ENCODE measurements around the gene MTCL1. TPM values are rescaled to one million over a fixed set of nuclear protein-coding genes. Genes with fewer than 3 reads are reported as not detected.

MTCL1 gene
- total RNA-seq, 1 experiment from 2014 or later: 28.3 TPM

DNA sequence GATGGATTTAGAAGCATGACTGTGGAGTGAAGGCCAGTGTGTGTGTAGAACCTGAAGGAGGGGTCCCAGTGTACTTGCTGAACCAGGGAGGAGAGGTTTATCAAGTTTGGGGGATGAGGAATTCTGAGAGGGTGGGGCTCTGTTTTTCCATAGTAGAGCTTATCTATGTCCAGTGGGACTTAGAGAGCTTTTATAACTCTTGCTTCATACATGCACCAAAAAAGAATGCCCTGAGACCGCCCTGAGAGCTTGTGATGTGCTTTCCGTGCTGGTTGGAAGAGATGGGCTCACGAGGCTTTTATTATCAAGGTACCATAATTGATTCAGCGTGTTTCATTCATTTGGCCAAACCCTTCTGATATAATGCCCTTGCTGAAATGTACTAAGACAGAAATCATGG, 100.2 kb downstream of the MTCL1 start:
- no peaks in the 10 kb centered on the region for H3K36me3 Mint-ChIP-seq (ENCODE audit: insufficient read depth, unreplicated experiment)
- H3K4me1 Mint-ChIP-seq (ENCODE audit: low read depth, unreplicated experiment): peaks cover 5% of the 10 kb centered on the region
- Histone ChIP-seq H3K4me1 (peaks cover 20% of the 10 kb centered on the region), H3K27me3 (replicated peaks; ENCODE audit: control insufficient read depth, insufficient read depth, low read length) (no peaks in the 10 kb centered on the region), H3K4me3 (ENCODE audit: low read depth, low read length) (no peak overlapping the region), H3K9me3 (no peaks in the 10 kb centered on the region), H3K36me3 (ENCODE audit: control insufficient read depth, insufficient read depth, low read length) (no peaks in the 10 kb centered on the region; the same call in 1 of the 2 replicates)
- POLR2A ChIA-PET: no interaction called here
- intact Hi-C loops (cut with micrococcal nuclease; ENCODE audit: unreplicated experiment): loop anchor here (10.0 kb wide), 1 partner anchor 179 kb away; no protein-coding TSS in a partner anchor
- no peak overlapping the region for H3K27ac Mint-ChIP-seq (ENCODE audit: unreplicated experiment)
- no peak for DNase-seq
- no peak overlapping the region for H3K4me3 Mint-ChIP-seq (ENCODE audit: unreplicated experiment)
- H3K9me3 Mint-ChIP-seq (ENCODE audit: unreplicated experiment): no peaks in the 10 kb centered on the region
- BruUV-seq (replicated peaks): no TSS peak
- TF ChIP-seq, protein P1, sequence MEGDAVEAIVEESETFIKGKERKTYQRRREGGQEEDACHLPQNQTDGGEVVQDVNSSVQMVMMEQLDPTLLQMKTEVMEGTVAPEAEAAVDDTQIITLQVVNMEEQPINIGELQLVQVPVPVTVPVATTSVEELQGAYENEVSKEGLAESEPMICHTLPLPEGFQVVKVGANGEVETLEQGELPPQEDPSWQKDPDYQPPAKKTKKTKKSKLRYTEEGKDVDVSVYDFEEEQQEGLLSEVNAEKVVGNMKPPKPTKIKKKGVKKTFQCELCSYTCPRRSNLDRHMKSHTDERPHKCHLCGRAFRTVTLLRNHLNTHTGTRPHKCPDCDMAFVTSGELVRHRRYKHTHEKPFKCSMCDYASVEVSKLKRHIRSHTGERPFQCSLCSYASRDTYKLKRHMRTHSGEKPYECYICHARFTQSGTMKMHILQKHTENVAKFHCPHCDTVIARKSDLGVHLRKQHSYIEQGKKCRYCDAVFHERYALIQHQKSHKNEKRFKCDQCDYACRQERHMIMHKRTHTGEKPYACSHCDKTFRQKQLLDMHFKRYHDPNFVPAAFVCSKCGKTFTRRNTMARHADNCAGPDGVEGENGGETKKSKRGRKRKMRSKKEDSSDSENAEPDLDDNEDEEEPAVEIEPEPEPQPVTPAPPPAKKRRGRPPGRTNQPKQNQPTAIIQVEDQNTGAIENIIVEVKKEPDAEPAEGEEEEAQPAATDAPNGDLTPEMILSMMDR (IDR thresholded peaks at IDR 0.05; ENCODE audit: insufficient read depth in 1 of 2, low read depth in 1 of 2, low read length in 1 of 2, severe bottlenecking in 1 of 2, unreplicated experiment in 1 of 2): no peak
- H3K27me3 Mint-ChIP-seq (ENCODE audit: insufficient read depth, unreplicated experiment): no peaks in the 10 kb centered on the region
- CTCF ChIA-PET: no interaction called here

DNA sequence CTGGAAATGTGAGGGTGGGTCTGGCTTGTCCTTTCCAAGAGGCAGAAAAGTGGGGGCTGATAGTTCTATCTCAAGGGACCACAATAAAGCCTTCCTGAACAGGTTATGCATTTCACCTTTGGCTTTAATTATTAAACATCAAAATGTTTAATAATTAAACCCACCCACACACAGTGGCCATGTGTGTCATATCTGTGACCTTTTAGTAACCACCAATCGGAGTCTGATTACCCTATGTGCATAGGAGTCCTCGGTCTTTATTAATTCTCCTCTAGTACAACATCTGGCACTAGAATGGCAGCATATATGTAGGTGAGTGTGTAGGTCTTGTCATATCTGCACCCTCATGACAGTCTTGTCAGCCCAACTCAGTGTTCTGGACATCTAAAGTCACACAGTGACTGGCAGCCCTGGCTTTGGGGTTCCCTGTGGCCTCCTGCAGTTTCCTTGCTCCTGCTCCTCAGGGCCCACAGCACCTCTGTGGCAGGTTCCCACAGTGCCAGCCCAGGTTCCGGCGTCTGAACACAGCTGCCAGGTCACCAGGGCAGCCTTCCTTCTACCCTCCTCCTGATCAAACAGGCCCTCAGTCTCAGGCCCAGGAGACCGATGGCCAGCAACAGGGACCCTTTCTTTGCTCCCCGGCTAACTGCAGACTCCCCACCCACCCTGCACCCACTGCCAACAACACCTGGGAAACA, 100.9 kb downstream of the MTCL1 start:
- Histone ChIP-seq H3K4me1 (peaks cover 13% of the 10 kb centered on the region; the same call in 1 of the 2 replicates), H3K36me3 (ENCODE audit: control insufficient read depth, insufficient read depth, low read length) (no peaks in the 10 kb centered on the region; the same call in 1 of the 2 replicates), H3K4me3 (ENCODE audit: low read depth, low read length) (no peak overlapping the region), H3K9me3 (no peaks in the 10 kb centered on the region), H3K27me3 (replicated peaks; ENCODE audit: control insufficient read depth, insufficient read depth, low read length) (no peaks in the 10 kb centered on the region)
- BruUV-seq (replicated peaks): no TSS peak
- H3K36me3 Mint-ChIP-seq (ENCODE audit: insufficient read depth, unreplicated experiment): no peaks in the 10 kb centered on the region
- ChIA-PET CTCF (no interaction called here), POLR2A (no interaction called here)
- no peak for DNase-seq
- intact Hi-C loops (cut with micrococcal nuclease; ENCODE audit: unreplicated experiment): loop anchor here (10.0 kb wide), 1 partner anchor 179 kb away; no protein-coding TSS in a partner anchor
- no peak overlapping the region for H3K4me3 Mint-ChIP-seq (ENCODE audit: unreplicated experiment)
- no peaks in the 10 kb centered on the region for H3K27me3 Mint-ChIP-seq (ENCODE audit: insufficient read depth, unreplicated experiment)
- no peak overlapping the region for H3K27ac Mint-ChIP-seq (ENCODE audit: unreplicated experiment)
- no peaks in the 10 kb centered on the region for H3K9me3 Mint-ChIP-seq (ENCODE audit: unreplicated experiment)
- TF ChIP-seq, protein P1 (IDR thresholded peaks at IDR 0.05; ENCODE audit: insufficient read depth in 1 of 2, low read depth in 1 of 2, low read length in 1 of 2, severe bottlenecking in 1 of 2, unreplicated experiment in 1 of 2): no peak
- peaks cover 5% of the 10 kb centered on the region for H3K4me1 Mint-ChIP-seq (ENCODE audit: low read depth, unreplicated experiment)

DNA sequence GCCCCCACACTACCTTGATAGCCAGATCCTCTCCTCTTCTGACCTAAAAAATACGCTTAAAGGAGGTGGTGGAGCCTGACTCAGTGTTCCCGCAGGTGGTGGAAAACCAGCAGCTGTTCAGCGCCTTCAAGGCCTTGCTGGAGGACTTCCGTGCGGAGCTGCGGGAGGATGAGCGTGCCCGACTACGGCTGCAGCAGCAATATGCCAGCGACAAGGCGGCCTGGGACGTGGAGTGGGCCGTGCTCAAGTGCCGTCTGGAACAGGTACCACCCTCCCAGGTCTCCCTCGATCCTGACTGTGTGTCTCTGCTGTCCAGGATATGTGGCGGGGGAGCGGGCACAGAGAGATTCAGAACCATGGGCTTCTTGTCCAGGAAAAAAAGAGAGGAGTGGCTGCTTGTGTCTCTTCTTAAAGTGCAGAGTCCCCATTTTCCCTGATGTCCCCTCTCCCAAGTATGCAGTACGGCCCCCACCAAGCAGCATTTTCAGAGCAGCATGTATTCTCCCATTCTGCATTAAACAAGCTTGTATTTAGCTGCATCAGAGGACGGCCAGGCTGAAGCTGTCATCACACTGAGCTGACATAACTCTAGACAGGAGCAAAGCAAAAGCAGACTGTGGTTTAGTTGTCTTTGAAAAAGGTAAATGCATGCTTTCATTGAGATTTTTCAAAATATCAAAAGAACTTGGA, 101.6 kb downstream of the MTCL1 start:
- 0 out of 2 replicates have a peak, but pooled peaks cover 9% of the 10 kb centered on the region for H3K4me1 ChIP-seq
- no peaks in the 10 kb centered on the region; the same call in 1 of the 2 replicates for H3K36me3 ChIP-seq (ENCODE audit: control insufficient read depth, insufficient read depth, low read length)
- ChIA-PET CTCF (no interaction called here), POLR2A (no interaction called here)
- Mint-ChIP-seq H3K9me3 (ENCODE audit: unreplicated experiment) (no peaks in the 10 kb centered on the region), H3K4me3 (ENCODE audit: unreplicated experiment) (no peak overlapping the region), H3K27me3 (ENCODE audit: insufficient read depth, unreplicated experiment) (no peaks in the 10 kb centered on the region), H3K36me3 (ENCODE audit: insufficient read depth, unreplicated experiment) (no peaks in the 10 kb centered on the region), H3K4me1 (ENCODE audit: low read depth, unreplicated experiment) (peaks cover 5% of the 10 kb centered on the region), H3K27ac (ENCODE audit: unreplicated experiment) (no peak overlapping the region)
- DNase-seq: no peak
- H3K9me3 ChIP-seq: no peaks in the 10 kb centered on the region
- TF ChIP-seq, protein P1 (IDR thresholded peaks at IDR 0.05; ENCODE audit: insufficient read depth in 1 of 2, low read depth in 1 of 2, low read length in 1 of 2, severe bottlenecking in 1 of 2, unreplicated experiment in 1 of 2): no peak
- intact Hi-C loops (cut with micrococcal nuclease; ENCODE audit: unreplicated experiment): loop anchor here (10.0 kb wide), 1 partner anchor 178 kb away; no protein-coding TSS in a partner anchor
- no TSS peak for BruUV-seq (replicated peaks)
- no peaks in the 10 kb centered on the region for H3K27me3 ChIP-seq (replicated peaks; ENCODE audit: control insufficient read depth, insufficient read depth, low read length)
- H3K4me3 ChIP-seq (ENCODE audit: low read depth, low read length): no peak overlapping the region
